ENCODE results near the gene TUBGCP4. TPM values are rescaled to one million over a fixed set of nuclear protein-coding genes. Genes with fewer than 3 reads are reported as not detected.

TUBGCP4 gene
- total and polyA plus RNA-seq, 9 of the 15 experiments (the other 6 are each of a cell fraction or from before 2014, with no cell fraction given): 10.7 to 50.2 (median 29.6) TPM

DNA sequence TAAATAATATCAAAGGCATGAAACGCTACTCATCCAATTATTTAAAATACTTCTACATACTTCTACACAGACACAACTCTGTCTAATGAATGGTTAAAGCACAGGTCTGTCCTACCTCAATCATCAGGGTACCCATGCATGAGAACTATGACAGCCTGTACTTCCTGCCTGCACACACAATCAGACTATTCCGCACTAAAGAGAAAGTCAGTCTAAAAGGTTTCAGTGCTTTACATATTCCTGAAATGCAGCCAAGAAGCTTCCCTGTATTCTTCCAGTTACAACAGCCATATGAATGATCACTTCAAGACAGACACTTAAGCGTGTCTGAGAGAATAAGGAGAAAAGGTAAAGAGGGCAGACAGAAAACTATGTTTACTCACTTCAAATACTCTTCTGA lies 58.8 kb downstream of the TUBGCP4 start:
- BruUV-seq (replicated peaks): no TSS peak
- ATAC-seq: no peak
- Histone ChIP-seq H3K9me3 (replicated peaks; ENCODE audit: control insufficient read depth, insufficient read depth, low read depth, low read length) (no peaks in the 10 kb centered on the region), H2AFZ (ENCODE audit: low read depth, low read length) (no peak overlapping the region), H3K27ac (ENCODE audit: extremely low read depth, low read depth, low read length) (no peak overlapping the region), H3K4me2 (ENCODE audit: insufficient read depth, low read length) (no peak overlapping the region), H4K20me1 (replicated peaks; ENCODE audit: control insufficient read depth, insufficient read depth, low read length) (no peaks in the 10 kb centered on the region), H3K79me2 (ENCODE audit: control insufficient read depth, insufficient read depth, low read length) (no peaks in the 10 kb centered on the region), H3K9me1 (ENCODE audit: control insufficient read depth, insufficient read depth, low read length) (no peaks in the 10 kb centered on the region), H3K4me1 (replicated peaks in 1 of 2; ENCODE audit: control insufficient read depth in 2 of 2, insufficient read depth in 2 of 2, low read length in 2 of 2) (peaks cover 0 to 16% of the 10 kb centered on the region in 2 experiments; a peak in 2 of 5 replicates), H3K27me3 (ENCODE audit: control insufficient read depth in 2 of 2, insufficient read depth in 2 of 2, low read length in 2 of 2) (no peaks in the 10 kb centered on the region), H3K4me3 (no peak overlapping the region), H3K9ac (ENCODE audit: insufficient read depth in 1 of 2, low read depth in 2 of 2, low read length in 2 of 2) (no peak overlapping the region), H3K36me3 (ENCODE audit: control insufficient read depth, insufficient read depth, low read length) (peaks cover 51% of the 10 kb centered on the region; the same call in 2 of the 3 replicates)
- in situ Hi-C loops (cut with MboI) (loop anchor here (25.0 kb wide), 2 partner anchors 158 to 258 kb away; partner anchors contain the start of genes CKMT1A, CKMT1B and PPIP5K1), intact Hi-C loops (cut with micrococcal nuclease) (no loop called here)
- DNase-seq (ENCODE audit: extremely low read depth in 1 of 4, low spot score in 3 of 4): no peak
- ChIA-PET CTCF (ENCODE audit: low intra/inter-chr PET ratio) (no interaction called here), POLR2A (no interaction called here)
- no peak for FAIRE-seq
- 85% methylated on average over 3 of the region's 3 CpGs for WGBS (ENCODE audit: insufficient coverage, low coverage, missing lambda C conversion rate)
- TF ChIP-seq RUNX1 (IDR thresholded peaks at IDR 0.05; ENCODE audit: low read depth) (no peak), KAT2B (IDR thresholded peaks at IDR 0.05; ENCODE audit: low read depth, low read length) (no peak), MCM2 (IDR thresholded peaks at IDR 0.05; ENCODE audit: low read depth) (no peak), TAF15 (IDR thresholded peaks at IDR 0.05; ENCODE audit: low read depth, low read length) (no peak)

DNA sequence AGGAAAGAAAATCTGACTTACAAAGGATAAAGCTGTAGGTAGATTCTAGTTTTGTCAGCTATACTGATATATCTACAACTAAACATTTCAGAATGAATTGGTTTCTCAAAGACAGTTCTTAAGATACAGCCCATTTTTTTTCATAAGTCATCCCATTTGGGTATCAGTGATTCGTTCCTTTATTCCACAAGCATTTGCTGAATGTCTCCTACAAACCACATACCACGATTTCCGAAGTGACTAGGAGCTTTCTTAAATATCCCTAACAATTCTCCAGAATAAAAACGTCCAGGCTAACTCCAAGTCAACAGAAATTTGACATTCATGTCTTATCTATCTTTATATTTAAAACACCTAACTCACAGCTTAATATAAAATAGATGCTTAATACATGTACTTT lies 62.3 kb downstream of the TUBGCP4 start:
- H3K4me3 ChIP-seq: no peak overlapping the region
- no peaks in the 10 kb centered on the region for H3K27me3 ChIP-seq (ENCODE audit: control insufficient read depth in 2 of 2, insufficient read depth in 2 of 2, low read length in 2 of 2)
- H3K27ac ChIP-seq (ENCODE audit: extremely low read depth, low read depth, low read length): peak overlapping the region; percentile 71; the same call in 2 of the 3 replicates
- ChIA-PET CTCF (ENCODE audit: low intra/inter-chr PET ratio) (no interaction called here), POLR2A (interaction anchor here (0.9 to 1.9 kb wide), 2 partner anchors 13 to 16 kb away, joined by 3 to 6 read pairs; no protein-coding TSS in a partner anchor)
- no peak for DNase-seq (ENCODE audit: extremely low read depth in 1 of 4, low spot score in 3 of 4)
- 0 out of 4 replicates have a peak overlapping the region, but pooled peaks of 1 of the 2 experiments have one; percentile 15 for H3K9ac ChIP-seq (ENCODE audit: insufficient read depth in 1 of 2, low read depth in 2 of 2, low read length in 2 of 2)
- FAIRE-seq: no peak
- no peaks in the 10 kb centered on the region for H3K79me2 ChIP-seq (ENCODE audit: control insufficient read depth, insufficient read depth, low read length)
- in situ Hi-C loops (cut with MboI) (loop anchor here (25.0 kb wide), 2 partner anchors 154 to 254 kb away; partner anchors contain the start of genes CKMT1A, CKMT1B and PPIP5K1), intact Hi-C loops (cut with micrococcal nuclease) (no loop called here)
- H4K20me1 ChIP-seq (replicated peaks; ENCODE audit: control insufficient read depth, insufficient read depth, low read length): no peaks in the 10 kb centered on the region
- H3K4me1 ChIP-seq (replicated peaks in 1 of 2; ENCODE audit: control insufficient read depth in 2 of 2, insufficient read depth in 2 of 2, low read length in 2 of 2): peaks cover 0 to 17% of the 10 kb centered on the region in 2 experiments; a peak in 3 of 5 replicates
- peaks cover 44% of the 10 kb centered on the region; the same call in 2 of the 3 replicates for H3K36me3 ChIP-seq (ENCODE audit: control insufficient read depth, insufficient read depth, low read length)
- H3K9me1 ChIP-seq (ENCODE audit: control insufficient read depth, insufficient read depth, low read length): no peaks in the 10 kb centered on the region
- H2AFZ ChIP-seq (ENCODE audit: low read depth, low read length): no peak overlapping the region
- WGBS (ENCODE audit: insufficient coverage, low coverage, missing lambda C conversion rate): 76% methylated on average over 4 of the region's 4 CpGs
- no peak for ATAC-seq
- H3K4me2 ChIP-seq (ENCODE audit: insufficient read depth, low read length): peak overlapping the region; percentile 43; the same call in 1 of the 2 replicates
- no peaks in the 10 kb centered on the region for H3K9me3 ChIP-seq (replicated peaks; ENCODE audit: control insufficient read depth, insufficient read depth, low read depth, low read length)
- BruUV-seq (replicated peaks): no TSS peak
- TF ChIP-seq KLF13 (tag; IDR thresholded peaks at IDR 0.05; ENCODE audit: borderline replicate concordance, low read depth) (no peak), SOX6 (IDR thresholded peaks at IDR 0.05) (no peak), NR2C1 (IDR thresholded peaks at IDR 0.05) (no peak), NR2C1 (tag; IDR thresholded peaks at IDR 0.05) (no peak)
- TF ChIP-seq, protein P1, sequence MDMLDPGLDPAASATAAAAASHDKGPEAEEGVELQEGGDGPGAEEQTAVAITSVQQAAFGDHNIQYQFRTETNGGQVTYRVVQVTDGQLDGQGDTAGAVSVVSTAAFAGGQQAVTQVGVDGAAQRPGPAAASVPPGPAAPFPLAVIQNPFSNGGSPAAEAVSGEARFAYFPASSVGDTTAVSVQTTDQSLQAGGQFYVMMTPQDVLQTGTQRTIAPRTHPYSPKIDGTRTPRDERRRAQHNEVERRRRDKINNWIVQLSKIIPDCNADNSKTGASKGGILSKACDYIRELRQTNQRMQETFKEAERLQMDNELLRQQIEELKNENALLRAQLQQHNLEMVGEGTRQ (CRISPR knock-in tag; IDR thresholded peaks at IDR 0.05): no peak

Measured in K562 (cell line).